DOHH2 (cell line): ENCODE data around the gene RNASE2.
"Not testable (repeated sequence)": the region's sequence is repeated elsewhere in the genome, so short reads cannot be mapped to it uniquely, and the experiment has no call there.

Experiments used
- CTCF ChIP-seq: fragments of 200-600 bp; sonication (generic); IDR thresholded peaks from one replicate; pipeline ENCODE4 v1.5.1; 2014; ENCODE audit warnings: antibody characterized with exemption, mild to moderate bottlenecking, low read depth, low read length; ENCODE audit not compliant: poor library complexity, severe bottlenecking
- EZH2phosphoT487 ChIP-seq: fragments of 200-600 bp; sonication (generic); IDR thresholded peaks from 2 replicates; pipeline ENCODE4 v1.6.1; 2017; ENCODE audit warnings: borderline replicate concordance, mild to moderate bottlenecking, antibody characterized with exemption, low read length, moderate library complexity, mixed read lengths

- not testable (repeated sequence) for TF ChIP-seq CTCF, EZH2phosphoT487
These were observed 3.7 kb downstream of the RNASE2 start for GRCh38 chr14:20958946-20959345.
